ENCODE data around the gene OCIAD1. TPM values are rescaled to one million over a fixed set of nuclear protein-coding genes. Genes with fewer than 3 reads are reported as not detected.
"Not testable (repeated sequence)": the region's sequence is repeated elsewhere in the genome, so short reads cannot be mapped to it uniquely, and the experiment has no call there.

Gene OCIAD1
- total RNA-seq, 2 donors from 2014 or later = 148 to 152 TPM

DNA sequence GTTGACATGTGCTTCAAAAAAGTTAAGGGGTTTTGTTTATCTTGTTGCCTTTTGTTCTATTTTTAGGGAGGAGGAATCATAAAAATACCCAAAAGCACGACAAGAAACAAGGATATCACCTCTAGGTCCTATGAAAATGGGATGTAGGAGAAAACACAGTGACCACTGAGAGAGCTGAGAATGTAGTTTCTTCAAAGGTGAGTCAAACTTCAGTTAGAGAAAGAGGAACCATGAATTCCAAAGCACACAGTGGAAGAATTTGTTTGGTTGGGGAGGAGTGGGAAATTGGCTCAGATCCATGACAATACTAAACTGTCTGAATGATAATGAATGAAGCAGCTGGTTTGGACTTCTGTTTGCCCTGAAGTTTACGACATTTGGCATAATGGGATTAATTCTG lies 31.7 kb upstream of the OCIAD1 start:
- Histone ChIP-seq H3K27me3 (ENCODE audit: control insufficient read depth, insufficient read depth, low read length, poor library complexity, severe bottlenecking) (no peaks in the 10 kb centered on the region), H3K4me1 (ENCODE audit: control insufficient read depth, insufficient read depth, low read length) (peaks cover 3% of the 10 kb centered on the region), H3K4me3 (ENCODE audit: low read length) (no peak overlapping the region), H3K9me3 (ENCODE audit: control insufficient read depth, low read length) (no peaks in the 10 kb centered on the region), H3K36me3 (ENCODE audit: control insufficient read depth, insufficient read depth, low read length) (no peaks in the 10 kb centered on the region), H3K27ac (ENCODE audit: low read depth, low read length) (no peak overlapping the region), H3K9ac (ENCODE audit: extremely low read depth, low read length, poor library complexity, severe bottlenecking) (no peak overlapping the region)
- no peak overlapping the region for H3K4me3 Mint-ChIP-seq
- H3K36me3 Mint-ChIP-seq (ENCODE audit: low read depth) = no peaks in the 10 kb centered on the region
- TF ChIP-seq, protein P1, sequence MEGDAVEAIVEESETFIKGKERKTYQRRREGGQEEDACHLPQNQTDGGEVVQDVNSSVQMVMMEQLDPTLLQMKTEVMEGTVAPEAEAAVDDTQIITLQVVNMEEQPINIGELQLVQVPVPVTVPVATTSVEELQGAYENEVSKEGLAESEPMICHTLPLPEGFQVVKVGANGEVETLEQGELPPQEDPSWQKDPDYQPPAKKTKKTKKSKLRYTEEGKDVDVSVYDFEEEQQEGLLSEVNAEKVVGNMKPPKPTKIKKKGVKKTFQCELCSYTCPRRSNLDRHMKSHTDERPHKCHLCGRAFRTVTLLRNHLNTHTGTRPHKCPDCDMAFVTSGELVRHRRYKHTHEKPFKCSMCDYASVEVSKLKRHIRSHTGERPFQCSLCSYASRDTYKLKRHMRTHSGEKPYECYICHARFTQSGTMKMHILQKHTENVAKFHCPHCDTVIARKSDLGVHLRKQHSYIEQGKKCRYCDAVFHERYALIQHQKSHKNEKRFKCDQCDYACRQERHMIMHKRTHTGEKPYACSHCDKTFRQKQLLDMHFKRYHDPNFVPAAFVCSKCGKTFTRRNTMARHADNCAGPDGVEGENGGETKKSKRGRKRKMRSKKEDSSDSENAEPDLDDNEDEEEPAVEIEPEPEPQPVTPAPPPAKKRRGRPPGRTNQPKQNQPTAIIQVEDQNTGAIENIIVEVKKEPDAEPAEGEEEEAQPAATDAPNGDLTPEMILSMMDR (conservative IDR thresholded peaks at IDR 0.05) = no peak
- no peak overlapping the region for H3K27ac Mint-ChIP-seq
- 80 to 87% methylated on average over 1 to 2 of the region's 2 CpGs for WGBS, 2 experiments (ENCODE audit: insufficient coverage in 1 of 2, insufficient read length in 1 of 2)
- no peaks in the 10 kb centered on the region for H3K9me3 Mint-ChIP-seq
- no peaks in the 10 kb centered on the region for H3K27me3 Mint-ChIP-seq (ENCODE audit: insufficient read depth)
- H3K4me1 Mint-ChIP-seq = peaks cover 16% of the 10 kb centered on the region
- no peak for DNase-seq

- not testable (repeated sequence) for H3K9me3 Mint-ChIP-seq; H3K4me1 ChIP-seq (ENCODE audit: control insufficient read depth, insufficient read depth, low read length); H3K27ac ChIP-seq (ENCODE audit: low read depth, low read length); DNase-seq; H3K4me3 Mint-ChIP-seq; H3K9me3 ChIP-seq (ENCODE audit: control insufficient read depth, low read length); H3K27me3 ChIP-seq (ENCODE audit: control insufficient read depth, insufficient read depth, low read length, poor library complexity, severe bottlenecking); H3K36me3 ChIP-seq (ENCODE audit: control insufficient read depth, insufficient read depth, low read length); H3K36me3 Mint-ChIP-seq (ENCODE audit: low read depth); H3K4me3 ChIP-seq (ENCODE audit: low read length); H3K27me3 Mint-ChIP-seq (ENCODE audit: insufficient read depth); H3K9ac ChIP-seq (ENCODE audit: extremely low read depth, low read length, poor library complexity, severe bottlenecking); H3K27ac Mint-ChIP-seq
- 94% methylated on average over 2 of the region's 2 CpGs; no CpG with 5 or more reads in 1 of the 2 experiments for WGBS, 2 experiments (ENCODE audit: insufficient coverage in 1 of 2, insufficient read length in 1 of 2)
- H3K4me1 Mint-ChIP-seq = peaks cover 16% of the 10 kb centered on the region
Observed at GRCh38 chr4:48800155-48800554, 30.7 kb upstream of the OCIAD1 start.

GRCh38 chr4:48801016-48801715 lies 29.7 kb upstream of the OCIAD1 start:
- H3K27me3 ChIP-seq (ENCODE audit: control insufficient read depth, insufficient read depth, low read length, poor library complexity, severe bottlenecking) = no peaks in the 10 kb centered on the region
- no peaks in the 10 kb centered on the region for H3K9me3 ChIP-seq (ENCODE audit: control insufficient read depth, low read length)
- peaks cover 3% of the 10 kb centered on the region for H3K4me1 ChIP-seq (ENCODE audit: control insufficient read depth, insufficient read depth, low read length)
- no peak for DNase-seq
- 83 to 95% methylated on average over 3 of the region's 3 CpGs for WGBS, 2 experiments (ENCODE audit: insufficient coverage in 1 of 2, insufficient read length in 1 of 2)
- TF ChIP-seq, protein P1 (conservative IDR thresholded peaks at IDR 0.05) = no peak
- H3K36me3 Mint-ChIP-seq (ENCODE audit: low read depth) = no peaks in the 10 kb centered on the region
- H3K9me3 Mint-ChIP-seq = no peaks in the 10 kb centered on the region
- no peaks in the 10 kb centered on the region for H3K27me3 Mint-ChIP-seq (ENCODE audit: insufficient read depth)
- no peak overlapping the region for H3K27ac Mint-ChIP-seq
- no peak overlapping the region for H3K9ac ChIP-seq (ENCODE audit: extremely low read depth, low read length, poor library complexity, severe bottlenecking)
- H3K36me3 ChIP-seq (ENCODE audit: control insufficient read depth, insufficient read depth, low read length) = no peaks in the 10 kb centered on the region
- no peak overlapping the region for H3K4me3 ChIP-seq (ENCODE audit: low read length)
- H3K4me1 Mint-ChIP-seq = peaks cover 14% of the 10 kb centered on the region
- H3K27ac ChIP-seq (ENCODE audit: low read depth, low read length) = no peak overlapping the region
- H3K4me3 Mint-ChIP-seq = no peak overlapping the region
